ENCODE data around the gene COL1A2. TPM values are rescaled to one million over a fixed set of nuclear protein-coding genes. Genes with fewer than 3 reads are reported as not detected.

COL1A2 gene
- total and polyA plus RNA-seq, 2 of the 8 experiments (the other 6 are each of a cell fraction or from before 2014, with no cell fraction given) = 45.2 to 87.2 TPM

DNA sequence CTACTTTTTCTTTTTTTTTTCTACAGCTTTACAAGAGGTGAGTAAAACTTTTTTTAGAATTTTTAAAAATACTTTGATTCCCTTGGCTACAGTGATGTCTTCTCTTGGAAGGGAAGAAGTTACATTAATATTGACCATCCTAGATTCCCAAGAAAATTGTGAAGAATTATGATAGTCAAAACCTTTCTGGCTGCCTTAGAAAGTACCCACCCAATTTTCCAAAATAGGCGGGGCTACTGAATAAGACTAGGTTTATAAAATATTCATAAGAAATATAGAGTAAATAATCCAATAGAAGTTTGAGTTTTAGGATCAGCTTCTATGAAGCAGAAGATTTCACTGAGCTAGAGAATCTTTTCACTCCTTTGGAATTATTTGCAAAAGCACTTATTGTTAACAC lies 3.0 kb downstream of the COL1A2 start:
- Histone ChIP-seq H3K79me1 (ENCODE audit: low read depth, low read length) (no peaks in the 10 kb centered on the region), H2BK12ac (ENCODE audit: low read depth, low read length) (no peak overlapping the region), H3K18ac (ENCODE audit: extremely low read depth, low read length) (no peak overlapping the region), H2BK120ac (replicated peaks; ENCODE audit: low read depth, low read length) (no peak overlapping the region), H2AK5ac (ENCODE audit: low read depth, low read length) (no peak overlapping the region), H3K36me3 (ENCODE audit: control insufficient read depth in 2 of 4, insufficient read depth in 4 of 4, low read length in 3 of 4) (peaks cover 0 to 47% (median 11%) of the 10 kb centered on the region in 4 experiments; a peak in 4 of 8 replicates), H3K23ac (ENCODE audit: insufficient read length) (no peak overlapping the region), H2BK20ac (ENCODE audit: low read length) (no peak overlapping the region), H3K9me3 (ENCODE audit: insufficient read depth in 2 of 2, low read depth in 1 of 2, low read length in 1 of 2) (no peaks in the 10 kb centered on the region), H3K4me1 (replicated peaks in 1 of 4; ENCODE audit: control insufficient read depth in 3 of 4, insufficient read depth in 4 of 4, low read length in 3 of 4) (peaks cover 4 to 15% (median 8%) of the 10 kb centered on the region in 4 experiments; a peak in 6 of 7 replicates), H3K4me3 (ENCODE audit: extremely low read depth in 1 of 4, insufficient read depth in 2 of 4, low read depth in 3 of 4, low read length in 4 of 4) (no peak overlapping the region), H2AFZ (ENCODE audit: low read length) (no peak overlapping the region), H4K5ac (ENCODE audit: insufficient read length, low read depth, low read length) (no peak overlapping the region), H3K56ac (replicated peaks; ENCODE audit: insufficient read length, low read depth, low read length) (no peak overlapping the region), H3K14ac (ENCODE audit: insufficient read length) (no peak overlapping the region), H3K23me2 (ENCODE audit: low read depth, low read length) (peaks cover 14% of the 10 kb centered on the region), H3K4me2 (ENCODE audit: insufficient read depth in 1 of 2, low read depth in 2 of 2, low read length in 2 of 2) (no peak overlapping the region), H3K27ac (ENCODE audit: low read depth, low read length) (no peak overlapping the region), H3K4ac (replicated peaks; ENCODE audit: insufficient read length, low read depth, low read length) (no peak overlapping the region), H4K20me1 (replicated peaks in 1 of 2; ENCODE audit: control insufficient read depth in 1 of 2, insufficient read depth in 2 of 2, low read length in 2 of 2) (no peaks in the 10 kb centered on the region), H3K79me2 (ENCODE audit: control insufficient read depth in 1 of 2, insufficient read depth in 2 of 2, low read length in 2 of 2) (peaks cover 0 to 14% of the 10 kb centered on the region in 2 experiments; a peak in 2 of 4 replicates), H4K91ac (replicated peaks; ENCODE audit: insufficient read length, low read length) (no peak overlapping the region), H2BK15ac (ENCODE audit: low read length) (no peak overlapping the region), H3K9ac (replicated peaks in 1 of 4; ENCODE audit: extremely low read depth in 1 of 4, low read depth in 3 of 4, low read length in 3 of 4) (no peak overlapping the region), H3K27me3 (replicated peaks in 1 of 4; ENCODE audit: control insufficient read depth in 3 of 4, extremely low read depth in 1 of 4, insufficient read depth in 3 of 4, low read length in 3 of 4) (peaks cover 0 to 3% (median 0%) of the 10 kb centered on the region in 4 experiments; a peak in 3 of 7 replicates), H4K8ac (ENCODE audit: extremely low read depth, insufficient read depth, low read length) (no peak overlapping the region), H2BK5ac (ENCODE audit: low read depth, low read length) (no peak overlapping the region)
- DNase-seq (ENCODE audit: low read depth in 1 of 2, low spot score in 2 of 2) (no peak), FAIRE-seq (no peak)
- POLR2A ChIA-PET (ENCODE audit: partially characterized antibody) = no interaction called here
- CTCF ChIA-PET (ENCODE audit: partially characterized antibody) = interaction anchor here (0.6 to 12.4 kb wide), 4 partner anchors 9 to 105 kb away, joined by 3 to 372 read pairs (median 4); no protein-coding TSS in a partner anchor
- 64% methylated on average over 1 of the region's 1 CpG; no CpG with 5 or more reads in 1 of the 2 experiments for WGBS, 2 experiments (ENCODE audit: extremely low coverage in 1 of 2, insufficient coverage in 1 of 2, insufficient read length in 1 of 2, insufficient replicate concordance in 2 of 2, low coverage in 1 of 2, low lambda C conversion rate in 2 of 2, missing lambda C conversion rate in 1 of 2)
- TF ChIP-seq SIN3A (conservative IDR thresholded peaks at IDR 0.05 in 1 of 2, IDR thresholded peaks at IDR 0.05 in 1 of 2; ENCODE audit: low read depth in 1 of 2, low read length in 2 of 2) = no peak
- no peak for TF ChIP-seq BACH1 (IDR thresholded peaks at IDR 0.05; ENCODE audit: low read length)
- no peak for TF ChIP-seq BCL11A (IDR thresholded peaks at IDR 0.05; ENCODE audit: low read depth in 2 of 2, low read length in 2 of 2)
- no peak for TF ChIP-seq GABPA (IDR thresholded peaks at IDR 0.05; ENCODE audit: borderline replicate concordance, insufficient read depth, low read length)
- no peak for TF ChIP-seq RAD21 (IDR thresholded peaks at IDR 0.05 in 1 of 2, conservative IDR thresholded peaks at IDR 0.05 in 1 of 2; ENCODE audit: low read depth in 2 of 2, low read length in 2 of 2)
- no peak for TF ChIP-seq SIX5 (IDR thresholded peaks at IDR 0.05; ENCODE audit: low read depth, low read length)
- TF ChIP-seq CBX5 (IDR thresholded peaks at IDR 0.05; ENCODE audit: low read depth, low read length) = no peak
- TF ChIP-seq SUZ12 (IDR thresholded peaks at IDR 0.05; ENCODE audit: low read length) = no peak
- TF ChIP-seq KDM4A (IDR thresholded peaks at IDR 0.05; ENCODE audit: low read depth, low read length, severe bottlenecking) = no peak
- no peak for TF ChIP-seq BRCA1 (IDR thresholded peaks at IDR 0.05; ENCODE audit: low read depth, low read length)
- no peak for TF ChIP-seq NRF1 (IDR thresholded peaks at IDR 0.05; ENCODE audit: low read depth, low read length)
- no peak for TF ChIP-seq TBP (IDR thresholded peaks at IDR 0.05; ENCODE audit: low read depth, low read length)
- TF ChIP-seq KDM1A (IDR thresholded peaks at IDR 0.05; ENCODE audit: borderline replicate concordance, low read length) = no peak
- TF ChIP-seq CBX8 (IDR thresholded peaks at IDR 0.05; ENCODE audit: borderline replicate concordance, low read depth, low read length) = no peak
